NCI-H748 (cell line): ENCODE results near the gene RNU2-63P.
"Not testable (repeated sequence)": the region's sequence is repeated elsewhere in the genome, so short reads cannot be mapped to it uniquely, and the experiment has no call there.

Source experiments
- DNase-seq: peaks from one replicate; lab custom pipeline; 2025; ENCODE audit not compliant: unreplicated experiment; lab: John Stamatoyannopoulos, UW

RNU2-63P gene

DNA sequence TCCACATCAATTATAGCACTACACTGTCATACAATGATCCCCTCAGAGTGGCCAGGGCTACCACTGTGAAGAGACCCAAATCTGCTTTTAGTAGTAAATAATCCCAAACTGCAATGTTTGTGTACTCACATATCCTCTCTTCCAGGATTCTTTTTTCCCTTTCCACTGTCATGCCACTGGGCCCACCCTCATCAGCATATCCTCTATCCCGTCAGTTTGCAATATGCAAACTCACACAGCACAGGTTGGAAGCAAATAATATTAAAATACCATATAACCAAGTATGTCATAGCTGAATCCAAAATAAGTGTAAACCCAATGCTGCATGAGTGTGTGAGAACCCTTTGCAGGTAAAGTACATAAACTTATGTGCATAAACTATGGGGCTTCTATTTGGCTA is 28.9 kb downstream of the RNU2-63P start:
- DNase-seq: not testable (repeated sequence)

GRCh38 chr2:87985902-87986301 is 30.4 kb downstream of the RNU2-63P start:
- DNase-seq: not testable (repeated sequence)

GRCh38 chr2:87981182-87981581 is 35.2 kb downstream of the RNU2-63P start:
- DNase-seq: not testable (repeated sequence)

GRCh38 chr2:87972385-87972784 is 44.0 kb downstream of the RNU2-63P start:
- DNase-seq: not testable (repeated sequence)
